GM21737 (cell line): ENCODE results near the gene GLYAT.
"Not testable (repeated sequence)": the region's sequence is repeated elsewhere in the genome, so short reads cannot be mapped to it uniquely, and the experiment has no call there.

Experiments
- ATAC-seq: cut with Tn5 transposase; IDR thresholded peaks from one replicate; pipeline ENCODE4 v1.9.1; 2021; ENCODE audit warnings: mild to moderate bottlenecking, moderate library complexity; ENCODE audit not compliant: unreplicated experiment

Gene GLYAT

GRCh38 chr11:58685973-58686722 is 45.6 kb downstream of the GLYAT start:
- no peak for ATAC-seq

- not testable (repeated sequence) for ATAC-seq
Observed at GRCh38 chr11:58682660-58683059, 49.1 kb downstream of the GLYAT start.

GRCh38 chr11:58677536-58677935 is 54.2 kb downstream of the GLYAT start:
- not testable (repeated sequence) for ATAC-seq

- no peak for ATAC-seq
Observed at GRCh38 chr11:58676563-58677135, 55.1 kb downstream of the GLYAT start.

- ATAC-seq: peak; percentile 71
Observed at GRCh38 chr11:58675334-58676155, 56.2 kb downstream of the GLYAT start.

GRCh38 chr11:58674609-58675008 is 57.1 kb downstream of the GLYAT start:
- no peak for ATAC-seq

- no peak for ATAC-seq
Observed at GRCh38 chr11:58671983-58672633, 59.6 kb downstream of the GLYAT start.

- no peak for ATAC-seq
Observed at GRCh38 chr11:58659910-58660570, 71.7 kb downstream of the GLYAT start.

- ATAC-seq: no peak
Observed at GRCh38 chr11:58659404-58659803, 72.3 kb downstream of the GLYAT start.
